GM19324 (cell line): ENCODE results near the gene MEX3A.
"Not testable (repeated sequence)": the region's sequence is repeated elsewhere in the genome, so short reads cannot be mapped to it uniquely, and the experiment has no call there.

Experiments used
- ATAC-seq: cut with Tn5 transposase; IDR thresholded peaks from one replicate; pipeline ENCODE4 v1.9.1; 2021; ENCODE audit warnings: mild to moderate bottlenecking, moderate library complexity; ENCODE audit not compliant: unreplicated experiment, low FRiP score

Gene MEX3A

DNA sequence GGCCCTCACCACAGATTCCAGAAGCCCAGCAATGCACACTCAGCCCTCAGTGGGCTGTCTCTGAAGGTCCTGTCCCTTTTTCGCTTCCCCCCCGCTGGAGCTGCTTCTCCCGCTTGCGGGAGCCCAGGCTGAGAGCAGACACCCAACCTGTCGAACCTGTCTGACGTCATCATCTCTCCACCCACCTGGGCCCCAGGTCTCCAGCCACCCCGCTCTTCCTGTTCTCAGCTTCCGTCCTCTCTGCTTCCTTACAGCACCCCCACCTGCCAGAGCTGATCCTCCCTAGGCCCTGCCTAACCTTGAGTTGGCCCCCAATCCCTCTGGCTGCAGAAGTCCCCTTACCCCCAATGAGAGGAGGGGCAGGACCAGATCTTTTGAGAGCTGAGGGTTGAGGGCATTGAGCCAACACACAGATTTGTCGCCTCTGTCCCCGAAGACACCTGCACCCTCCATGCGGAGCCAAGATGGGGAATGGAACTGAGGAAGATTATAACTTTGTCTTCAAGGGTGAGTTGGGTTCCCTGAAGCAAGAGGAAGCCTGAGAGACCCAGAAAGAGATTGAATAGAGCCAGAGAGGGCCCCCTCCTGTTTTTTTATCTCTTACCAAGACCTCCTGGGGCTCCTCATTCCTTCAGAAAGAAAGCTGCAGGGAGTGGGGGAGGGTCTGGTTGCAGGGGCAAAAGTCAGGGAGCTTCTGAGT lies 21.2 kb downstream of the MEX3A start, which contains the start of gene RAB25:
Gene RAB25, plus strand, starts transcription at position 224 of the 700 bp plus-strand sequence. Its CDS starts 241 bp downstream, at position 465.
- no peak for ATAC-seq

DNA sequence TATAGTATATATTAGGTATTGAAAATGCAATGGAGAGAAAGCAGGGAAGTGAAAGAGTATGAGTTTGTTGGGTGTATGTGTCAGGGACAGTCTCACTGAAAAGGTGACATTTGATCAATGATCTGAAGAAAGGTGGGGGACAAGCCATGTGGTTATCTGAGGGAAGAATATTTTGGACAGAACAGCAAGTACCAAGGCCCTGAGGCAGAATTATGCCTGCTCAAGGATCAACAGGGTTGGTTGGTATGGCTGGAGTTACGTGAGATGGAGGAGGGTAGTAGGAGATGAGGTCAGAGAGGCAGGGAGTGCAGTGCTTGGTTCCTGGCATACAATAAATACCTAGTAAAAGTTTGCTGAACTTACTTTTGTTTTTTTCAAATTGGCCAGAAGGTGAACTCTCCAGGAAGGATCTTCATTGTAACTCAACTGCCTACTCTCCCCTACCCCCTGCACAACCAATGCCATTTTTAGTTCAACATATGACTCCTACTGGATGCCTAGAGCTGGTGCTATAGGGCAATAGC lies 25.9 kb downstream of the MEX3A start:
- no peak for ATAC-seq

DNA sequence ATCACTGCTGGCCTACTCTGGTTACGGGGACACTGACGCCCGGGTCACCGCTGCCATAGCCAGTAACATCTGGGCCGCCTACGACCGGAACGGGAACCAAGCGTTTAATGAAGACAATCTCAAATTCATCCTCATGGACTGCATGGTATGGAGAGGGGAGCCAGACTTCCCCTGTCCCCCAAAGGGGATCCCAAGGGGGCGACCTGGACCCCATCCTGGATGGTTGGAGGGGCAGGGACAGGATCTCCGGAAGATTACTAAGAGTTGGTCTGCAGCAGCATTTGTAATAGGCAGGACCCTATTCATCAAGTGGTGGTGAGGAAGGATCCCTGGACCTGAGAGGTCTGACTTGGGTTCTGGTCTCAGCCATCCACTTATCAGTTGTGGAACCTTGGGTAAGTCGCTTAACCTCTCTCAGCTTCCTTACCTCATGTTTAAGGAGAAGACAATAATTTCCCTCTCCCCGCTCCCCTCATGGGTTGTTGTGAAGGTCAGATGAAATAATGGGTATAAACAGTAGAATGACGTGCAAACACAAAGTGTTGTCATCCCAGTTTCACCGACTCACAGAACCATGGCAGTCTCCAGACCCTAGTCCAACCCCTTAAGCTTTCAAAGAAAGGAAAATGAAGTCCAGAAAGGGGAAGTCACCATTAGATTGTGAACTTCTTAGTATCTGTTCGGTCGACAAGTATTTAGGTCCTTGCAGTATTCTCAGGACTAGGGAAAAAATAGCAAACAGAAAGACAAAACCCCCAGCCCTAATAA lies 26.8 kb downstream of the MEX3A start:
- no peak for ATAC-seq

DNA sequence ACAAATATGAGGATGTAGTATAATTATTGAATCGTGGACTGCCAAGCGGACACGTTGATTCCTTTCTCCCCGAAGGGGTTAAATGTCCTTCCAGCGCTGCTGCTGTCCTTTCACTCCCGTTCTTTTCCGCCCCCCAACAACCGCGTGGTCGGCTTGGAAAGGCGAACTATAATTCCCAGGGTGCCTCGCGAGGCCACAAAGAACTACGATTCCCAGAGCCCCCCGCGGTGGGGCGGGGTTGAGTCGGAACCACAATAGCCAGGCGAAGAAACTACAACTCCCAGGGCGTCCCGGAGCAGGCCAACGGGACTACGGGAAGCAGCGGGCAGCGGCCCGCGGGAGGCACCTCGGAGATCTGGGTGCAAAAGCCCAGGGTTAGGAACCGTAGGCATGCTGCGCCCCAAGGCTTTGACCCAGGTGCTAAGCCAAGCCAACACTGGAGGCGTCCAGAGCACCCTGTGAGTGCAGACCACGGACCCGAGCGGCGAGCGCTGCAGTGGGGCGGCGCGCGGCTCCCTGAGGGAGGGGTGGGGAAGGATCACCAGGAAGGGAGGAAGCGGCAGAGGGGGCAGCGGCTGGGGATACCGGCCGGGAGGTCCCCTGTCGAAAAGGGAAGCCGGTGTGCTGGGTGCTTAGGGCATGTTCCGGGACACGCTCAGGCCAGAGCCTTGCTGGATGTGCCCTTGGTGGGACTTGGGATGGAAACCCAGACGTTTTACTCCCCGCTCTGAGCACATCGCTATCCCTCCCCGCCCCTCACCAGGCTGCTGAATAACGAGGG lies 27.6 kb downstream of the MEX3A start, which contains the start of gene LAMTOR2:
Gene LAMTOR2, plus strand, starts transcription at position 283 of the 781 bp plus-strand sequence. Its CDS starts 108 bp downstream, at position 391.
- ATAC-seq: peak; percentile 71

DNA sequence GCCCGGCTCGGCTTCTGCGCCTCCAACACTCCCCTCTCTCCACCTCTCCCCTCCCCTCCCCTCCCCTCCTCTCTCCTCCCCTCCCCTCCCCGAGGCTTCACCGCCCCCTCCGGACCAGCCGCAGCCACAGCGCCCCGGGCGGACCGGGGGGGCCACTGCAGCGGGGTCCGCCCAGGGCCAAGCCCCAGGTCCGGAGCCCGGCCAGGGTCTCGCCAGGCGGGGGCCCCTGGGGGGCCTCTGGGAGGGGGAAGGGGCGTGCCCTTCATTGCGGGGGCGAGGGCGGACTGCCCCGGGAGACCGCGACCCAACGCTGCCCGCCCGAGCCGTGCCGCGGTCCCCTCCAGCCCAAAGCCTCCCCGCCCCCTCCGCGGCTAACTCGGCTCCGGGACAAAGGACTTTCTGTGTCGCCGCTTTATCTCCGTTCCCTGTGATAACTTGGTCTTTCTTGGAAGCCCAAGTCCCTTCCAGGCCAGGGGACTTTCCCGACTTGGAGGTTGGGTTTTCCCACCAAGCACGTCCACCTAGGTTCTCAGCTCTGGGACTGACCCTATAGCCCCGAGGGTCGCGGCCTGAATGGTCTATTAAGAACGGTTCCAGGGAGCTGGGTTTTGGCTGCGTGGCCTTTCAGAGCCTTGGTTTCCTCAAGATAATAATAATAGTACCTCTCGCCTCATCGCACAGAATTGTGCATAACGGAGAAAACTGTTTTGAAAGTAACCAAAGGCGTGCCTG lies 28.3 kb downstream of the MEX3A start, which contains the start of gene UBQLN4:
Gene UBQLN4, minus strand, starts transcription at position 31 of the 732 bp plus-strand sequence. CDS start 97 bp downstream, outside the sequence.
- peak; percentile 58 for ATAC-seq

DNA sequence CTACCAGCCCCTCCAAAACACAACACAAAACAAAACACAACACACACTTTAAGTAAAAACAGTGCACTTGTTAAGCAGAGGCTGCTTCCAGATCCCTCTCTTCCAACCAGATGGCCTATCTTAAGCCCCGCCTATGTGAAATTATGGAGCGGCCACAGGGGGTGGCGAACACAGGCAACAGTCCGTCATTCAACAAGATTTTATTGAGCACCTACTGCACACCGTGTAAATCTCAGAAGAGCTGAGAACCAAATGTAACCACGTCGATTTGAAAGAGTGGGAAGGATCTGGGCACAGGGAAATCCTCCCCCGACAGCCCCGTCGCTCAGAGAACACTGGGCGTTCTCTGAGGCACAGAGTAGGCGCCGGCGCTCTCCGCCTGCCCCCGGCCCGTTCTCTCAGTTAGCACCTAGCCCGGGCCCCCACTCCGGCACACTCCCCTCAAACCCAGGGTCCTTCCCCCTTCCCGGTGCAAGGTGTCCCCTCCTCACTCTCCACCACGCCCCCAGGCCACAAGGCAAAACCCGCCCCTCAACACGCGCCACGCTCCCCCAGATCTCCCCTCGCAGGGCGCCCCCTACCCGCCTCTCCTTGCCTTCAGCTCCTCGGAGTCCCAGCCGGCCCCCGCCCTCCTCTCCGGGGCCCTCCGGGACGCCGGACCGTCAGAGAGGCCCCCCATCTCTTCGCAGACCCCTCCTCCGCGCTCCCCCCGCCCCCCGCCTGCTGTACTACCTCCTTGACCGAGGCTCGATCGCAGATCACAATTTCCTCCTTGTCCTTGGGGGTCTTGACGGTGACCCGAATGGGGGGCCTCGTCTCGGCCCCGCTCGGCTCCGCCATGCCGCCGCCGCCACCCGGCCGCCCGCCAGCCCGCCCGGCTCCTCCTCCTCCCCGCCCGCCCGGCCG lies 29.1 kb downstream of the MEX3A start:
- peak; percentile 17 for ATAC-seq

DNA sequence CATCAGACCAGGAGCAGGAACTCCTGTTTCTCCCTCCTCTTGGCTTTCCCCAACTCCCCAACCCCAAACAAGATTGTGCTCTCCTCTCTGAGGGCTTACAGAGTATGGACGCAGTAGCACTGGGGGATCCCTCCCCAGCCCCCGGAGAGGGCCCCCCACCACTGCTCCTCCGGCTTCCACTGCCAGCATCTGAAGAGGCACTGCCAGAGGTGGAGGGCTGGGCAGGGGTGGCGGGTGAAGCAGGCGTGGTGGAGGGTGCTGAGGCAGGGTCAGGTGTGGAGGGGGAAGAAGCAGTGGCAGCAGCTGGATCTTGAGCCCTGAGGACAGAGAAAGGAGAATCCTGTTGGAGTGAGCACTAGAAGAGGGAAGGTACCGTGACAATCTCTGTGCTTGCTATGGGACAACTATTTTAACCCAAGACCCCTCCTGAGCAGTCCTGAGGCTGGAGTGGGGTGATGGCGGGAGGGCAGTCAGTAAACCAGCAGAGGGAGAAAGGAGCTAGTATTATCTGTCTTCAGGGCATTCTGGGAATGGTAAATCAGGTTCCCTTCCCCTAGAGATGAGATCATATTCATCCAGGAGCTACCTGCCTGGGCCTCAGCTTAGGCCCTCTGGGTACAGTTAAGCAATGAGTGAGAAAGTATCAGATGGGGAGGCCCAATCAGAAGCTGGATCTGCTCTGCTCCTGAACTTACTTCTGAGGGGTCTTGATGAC lies 31.1 kb downstream of the MEX3A start:
- ATAC-seq: no peak

DNA sequence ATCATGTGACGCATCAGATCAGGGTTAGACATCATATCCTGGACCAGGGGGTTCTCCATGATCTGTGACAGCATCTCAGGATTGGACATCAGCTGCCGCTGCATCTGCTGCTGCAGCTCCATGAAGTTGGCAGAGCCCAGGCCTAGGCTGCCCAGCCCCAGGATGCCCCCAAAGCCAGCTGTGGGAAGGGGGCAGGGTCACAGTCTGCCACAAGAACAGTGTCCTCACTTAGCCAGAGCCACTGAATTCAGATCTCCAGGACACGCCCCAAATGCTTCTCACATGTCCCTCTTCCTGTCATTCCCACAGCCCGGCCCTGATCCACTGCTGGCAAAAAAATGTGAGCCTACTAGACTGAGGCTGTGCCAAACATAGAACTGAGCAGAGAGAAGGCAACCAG lies 31.9 kb downstream of the MEX3A start:
- no peak for ATAC-seq

DNA sequence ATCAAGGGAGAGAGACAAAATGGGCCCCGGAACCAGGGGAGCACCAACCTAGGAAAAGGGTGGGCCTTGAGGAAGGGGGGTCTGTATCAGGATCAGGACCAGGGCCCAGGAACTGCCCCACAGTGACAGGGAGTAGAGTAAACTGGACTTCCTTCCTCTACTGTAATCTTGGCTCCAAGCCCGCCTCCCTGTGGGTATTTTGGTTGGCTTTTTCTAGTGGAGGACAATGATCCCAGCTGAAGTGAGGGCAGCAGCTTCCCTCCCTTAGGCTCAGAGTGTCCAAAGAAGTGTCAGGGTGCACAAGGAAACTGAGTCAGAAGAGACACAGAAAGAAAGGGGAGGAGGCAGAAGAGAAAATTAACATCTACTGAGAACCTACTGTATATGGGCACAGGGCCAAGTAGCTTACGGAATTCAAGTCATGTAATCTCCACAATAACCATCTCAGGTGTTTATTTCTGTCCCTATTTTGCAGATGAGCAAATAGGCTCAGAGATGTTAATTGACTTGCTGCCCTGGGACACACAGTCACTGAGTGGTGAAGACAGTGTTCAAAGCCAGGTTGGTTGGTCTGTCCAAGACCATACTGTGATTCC lies 33.5 kb downstream of the MEX3A start:
- ATAC-seq: no peak

DNA sequence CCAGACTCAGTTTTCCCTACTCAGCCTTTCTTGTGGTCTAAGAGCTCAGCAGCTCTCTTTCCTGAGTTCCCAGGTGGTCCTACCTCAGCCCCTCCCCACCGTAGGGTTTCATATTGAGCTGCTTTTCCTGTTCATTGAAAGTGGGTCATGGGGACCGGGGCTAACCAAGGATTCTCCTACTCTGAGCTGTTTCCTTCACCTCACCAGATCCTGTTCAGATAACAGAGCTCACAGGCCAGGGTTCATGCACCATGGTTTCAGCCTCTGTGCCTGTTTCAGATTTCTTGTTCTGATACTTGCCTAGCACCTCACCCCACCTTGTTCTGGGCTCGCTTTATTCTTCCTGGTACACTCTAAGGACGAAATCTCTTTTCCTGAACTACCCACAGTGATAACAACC lies 37.2 kb downstream of the MEX3A start:
- ATAC-seq: no peak

DNA sequence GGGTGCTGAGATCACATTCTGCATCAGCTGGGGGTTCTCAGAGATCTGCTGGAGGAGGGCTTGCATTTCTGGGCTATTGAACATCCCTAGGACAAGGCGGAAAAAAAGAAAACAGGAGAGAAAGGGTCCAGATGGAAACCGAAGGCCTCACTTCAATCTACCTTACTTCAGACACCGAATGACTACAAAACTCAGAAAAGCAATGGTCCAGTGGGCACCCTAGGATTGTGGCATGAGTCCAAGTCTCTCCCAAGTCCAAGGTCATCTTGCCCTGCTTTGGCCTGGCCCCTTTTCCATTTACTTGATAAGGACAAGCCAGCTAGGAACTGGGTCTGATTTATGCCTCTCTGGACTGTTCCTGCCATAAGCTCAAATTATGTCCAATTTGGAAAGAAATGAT lies 39.4 kb downstream of the MEX3A start:
- ATAC-seq: no peak

DNA sequence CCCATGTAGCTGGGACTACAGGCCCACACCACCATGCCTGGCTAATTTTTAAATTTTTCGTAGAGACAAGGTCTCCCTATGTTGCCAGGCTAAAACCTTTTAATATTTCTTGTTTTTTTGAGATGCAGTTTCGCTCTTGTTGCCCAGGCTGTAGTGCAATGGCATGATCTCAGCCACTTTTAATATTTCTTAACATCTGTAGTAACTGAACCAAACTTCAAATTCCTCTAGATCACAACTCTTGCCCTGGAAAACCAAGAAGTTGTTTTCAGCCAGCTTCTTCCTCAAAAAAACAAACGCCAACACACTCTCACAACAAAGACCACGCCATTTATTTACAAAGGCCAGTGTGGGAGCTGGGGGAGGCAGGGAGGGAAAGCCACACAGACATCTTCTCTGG lies 47.3 kb downstream of the MEX3A start:
- not testable (repeated sequence) for ATAC-seq

DNA sequence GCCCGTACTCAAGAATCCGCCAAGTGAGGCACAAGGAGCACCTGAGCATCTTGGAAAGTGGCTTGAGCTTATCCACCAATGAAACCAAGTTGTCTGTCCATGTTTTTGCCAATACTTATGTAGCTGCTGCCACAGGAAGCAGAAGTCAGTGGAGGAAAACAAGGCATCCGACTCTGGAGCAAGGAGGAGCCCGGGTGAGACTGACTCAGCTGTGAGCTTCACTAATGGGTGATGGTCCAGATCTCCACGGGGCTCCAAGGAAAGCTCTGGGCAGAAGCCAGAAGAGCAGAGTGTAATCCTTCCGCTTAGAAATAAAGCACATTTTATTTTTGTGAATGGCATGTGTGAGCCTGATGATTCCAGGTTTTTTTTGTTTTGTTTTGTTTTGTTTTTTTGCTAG lies 49.3 kb downstream of the MEX3A start:
- no peak for ATAC-seq

DNA sequence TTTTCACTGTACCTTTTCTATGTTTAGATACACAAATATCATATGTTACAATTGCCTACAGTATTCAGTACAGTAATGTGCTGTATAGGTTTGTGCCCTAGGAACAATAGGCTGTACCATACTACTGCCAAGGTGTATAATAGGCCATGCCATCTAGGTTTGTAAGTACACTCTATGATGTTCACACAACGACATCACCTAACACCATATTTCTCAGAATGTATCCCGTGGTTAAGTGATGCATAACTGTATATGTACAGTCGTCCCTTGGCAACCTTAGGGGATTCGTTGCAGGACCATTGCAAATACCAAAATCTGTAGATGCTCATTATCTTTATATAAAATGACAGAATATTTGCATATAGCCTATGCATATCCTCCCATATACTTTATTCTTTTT lies 55.7 kb downstream of the MEX3A start:
- ATAC-seq: no peak

DNA sequence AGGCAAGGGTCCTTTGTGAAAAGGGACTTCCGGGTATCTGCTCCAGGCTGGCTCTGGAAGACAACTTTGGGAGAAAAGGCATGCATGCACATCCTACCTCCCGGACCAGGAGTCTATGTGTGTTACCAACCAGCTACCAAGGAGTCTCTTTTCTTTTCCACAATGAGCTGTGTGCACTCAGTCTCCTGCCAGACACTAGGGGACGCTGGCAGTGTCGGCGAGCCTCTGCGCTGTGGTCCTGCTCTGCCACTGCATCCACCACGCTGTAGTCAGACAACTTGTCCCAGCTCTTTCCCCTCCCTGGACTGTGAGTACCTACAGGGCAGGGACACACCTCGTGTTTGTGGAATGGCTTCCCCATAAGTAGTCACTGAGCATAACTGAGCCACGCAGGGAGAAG lies 56.4 kb downstream of the MEX3A start:
- ATAC-seq: no peak

DNA sequence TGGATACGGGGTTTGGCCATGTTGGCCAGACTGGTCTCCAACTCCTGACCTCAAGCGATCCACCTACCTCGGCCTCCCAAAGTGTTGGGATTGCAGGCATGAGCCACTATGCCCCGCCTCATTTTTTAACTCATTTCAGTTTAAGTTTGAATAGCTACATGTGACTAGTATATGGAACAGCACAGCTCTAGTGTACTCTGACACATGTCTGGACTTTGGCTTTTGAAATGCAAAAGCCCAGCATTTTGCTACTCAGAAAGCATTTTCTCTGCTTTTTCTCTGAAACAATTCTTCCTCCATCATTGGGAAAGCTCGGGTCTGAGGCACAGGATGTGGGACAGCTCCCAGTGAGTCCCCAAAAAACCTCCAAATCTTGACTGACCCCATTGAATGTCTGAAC lies 57.5 kb downstream of the MEX3A start:
- no peak for ATAC-seq
